Cardiac muscle cell (in vitro differentiated cells and primary cell): ENCODE results near the gene ARHGEF28. TPM values are rescaled to one million over a fixed set of nuclear protein-coding genes. Genes with fewer than 3 reads are reported as not detected.

Experiments used
- DNase-seq, 2 donors: peaks; one replicate each; pipeline versions ENCODE4 v3.0.0 to v3.0.0-alpha.2; 2010 to 2017; ENCODE audit warnings: low read depth in 1 of 2, low spot score in 1 of 2
- H3K27ac ChIP-seq: fragments of 200-600 bp; sonication (generic); 2 replicates; pipeline ENCODE4 v1.5.1; 2016
- H3K27me3 ChIP-seq: fragments of 200-600 bp; sonication (generic); 2 replicates; pipeline ENCODE4 v1.6.0; 2016; ENCODE audit warnings: control low read depth
- H3K36me3 ChIP-seq: fragments of 200-600 bp; sonication (generic); 2 replicates; pipeline ENCODE4 v1.5.1; 2016; ENCODE audit warnings: control low read depth
- H3K4me1 ChIP-seq: fragments of 200-600 bp; sonication (generic); 2 replicates; pipeline ENCODE4 v1.8.1; 2017; ENCODE audit warnings: low read depth, mild to moderate bottlenecking, mixed run types
- H3K4me3 ChIP-seq: fragments of 200-600 bp; sonication (generic); 2 replicates; pipeline ENCODE4 v1.5.1; 2016; ENCODE audit warnings: mild to moderate bottlenecking
- H3K9me3 ChIP-seq: fragments of 200-600 bp; sonication (generic); 2 replicates; pipeline ENCODE4 v1.5.1; 2017; ENCODE audit warnings: low read depth, mild to moderate bottlenecking, control low read depth
- CTCF ChIP-seq: IDR thresholded peaks from 2 replicates; pipeline ENCODE4 v1.5.1; 2012; ENCODE audit warnings: low read depth, mild to moderate bottlenecking, low read length
- polyA plus RNA-seq: library from polyadenylated mRNA; unstranded; fragments of >200 nt; fragmentation: Nextera tagmentation; extraction: Ambion mirVana; gene quantifications from 2 replicates; pipeline ENCODE4 v1.2.1, GENCODE V29; 2016
- total RNA-seq: library from RNA; depleted of rRNA; stranded (reverse); fragments of >200 nt; gene quantifications from 2 replicates; pipeline ENCODE4 v1.2.3, GENCODE V29; 2016

ARHGEF28 gene
- total and polyA plus RNA-seq, 2 experiments from 2014 or later, result 0.30 TPM; not detected in 1

- TF ChIP-seq CTCF, result no peak
- Histone ChIP-seq H3K4me1 (no peaks in the 10 kb centered on the region), H3K27me3 (peaks cover 43% of the 10 kb centered on the region), H3K4me3 (no peak overlapping the region), H3K9me3 (no peaks in the 10 kb centered on the region), H3K27ac (no peak overlapping the region), H3K36me3 (no peaks in the 10 kb centered on the region)
- no peak for DNase-seq
Measured at GRCh38 chr5:73654819-73655318, 28.9 kb downstream of the ARHGEF28 start.

- no peak for TF ChIP-seq CTCF
- Histone ChIP-seq H3K27me3 (peaks cover 42% of the 10 kb centered on the region), H3K4me3 (no peak overlapping the region), H3K36me3 (no peaks in the 10 kb centered on the region), H3K27ac (no peak overlapping the region), H3K9me3 (no peaks in the 10 kb centered on the region), H3K4me1 (no peaks in the 10 kb centered on the region)
- no peak for DNase-seq
Measured at GRCh38 chr5:73655521-73656160, 29.6 kb downstream of the ARHGEF28 start.

- H3K4me3 ChIP-seq, result no peak overlapping the region
Measured at GRCh38 chr5:73661753-73662152, 35.8 kb downstream of the ARHGEF28 start.

GRCh38 chr5:73663161-73663859 lies 37.3 kb downstream of the ARHGEF28 start:
- no peaks in the 10 kb centered on the region for H3K4me1 ChIP-seq
- no peaks in the 10 kb centered on the region for H3K9me3 ChIP-seq
- no peak overlapping the region for H3K27ac ChIP-seq
- H3K4me3 ChIP-seq, result no peak overlapping the region
- H3K27me3 ChIP-seq, result peaks cover 66% of the 10 kb centered on the region
- DNase-seq, result no peak
- H3K36me3 ChIP-seq, result no peaks in the 10 kb centered on the region
- TF ChIP-seq CTCF, result no peak

More at GRCh38 chr5:73661753-73662152, 35.8 kb downstream of the ARHGEF28 start:
- Histone ChIP-seq H3K36me3 (no peaks in the 10 kb centered on the region), H3K27ac (no peak overlapping the region), H3K27me3 (peaks cover 56% of the 10 kb centered on the region), H3K9me3 (no peaks in the 10 kb centered on the region), H3K4me1 (no peaks in the 10 kb centered on the region)
- TF ChIP-seq CTCF, result no peak
- no peak for DNase-seq

GRCh38 chr5:73663860-73664240 lies 37.9 kb downstream of the ARHGEF28 start:
- Histone ChIP-seq H3K4me1 (no peaks in the 10 kb centered on the region), H3K27me3 (peaks cover 71% of the 10 kb centered on the region), H3K27ac (no peak overlapping the region), H3K4me3 (no peak overlapping the region), H3K36me3 (no peaks in the 10 kb centered on the region), H3K9me3 (no peaks in the 10 kb centered on the region)
- no peak for DNase-seq
- no peak for TF ChIP-seq CTCF
